ENCODE measurements around the gene MYOD1. TPM values are rescaled to one million over a fixed set of nuclear protein-coding genes. Genes with fewer than 3 reads are reported as not detected.

MYOD1 gene
- total and polyA plus RNA-seq, 2 of the 4 experiments (the other 2 are of a cell fraction): not detected

Other genes starting within 250 kb of the MYOD1 start
- not detected in 2 replicates for gene ABCC8, start 242.7 kb upstream of the MYOD1 start, total RNA-seq (2012; rRNA removed)
- gene ABCC8, start 242.7 kb upstream of the MYOD1 start, polyA plus RNA-seq (2012; rRNA removed): not detected in 2 replicates
- gene USH1C, start 175.2 kb upstream of the MYOD1 start, total RNA-seq (2012; rRNA removed): not detected in 2 replicates
- not detected in 2 replicates for gene USH1C, start 175.2 kb upstream of the MYOD1 start, polyA plus RNA-seq (2012; rRNA removed)
- not detected in 2 replicates for gene OTOG, start 172.3 kb upstream of the MYOD1 start, total RNA-seq (2012; rRNA removed)
- gene OTOG, start 172.3 kb upstream of the MYOD1 start, polyA plus RNA-seq (2012; rRNA removed): not detected in 2 replicates
- not detected in 2 replicates for gene KCNC1, start 15.2 kb downstream of the MYOD1 start, total RNA-seq (2012; rRNA removed)
- gene KCNC1, start 15.2 kb downstream of the MYOD1 start, polyA plus RNA-seq (2012; rRNA removed): 0.03 and 0.11 TPM in 2 replicates